H1 (cell line): ENCODE data around the gene XYLB. TPM values are rescaled to one million over a fixed set of nuclear protein-coding genes. Genes with fewer than 3 reads are reported as not detected.

Experiments
- EGR1 ChIP-seq: IDR thresholded peaks from 2 replicates; pipeline ENCODE4 v1.6.1; 2011; ENCODE audit warnings: low read depth, low read length, borderline replicate concordance
- FOSL1 ChIP-seq: IDR thresholded peaks from 2 replicates; pipeline ENCODE4 v1.6.1; 2011; ENCODE audit warnings: mild to moderate bottlenecking, low read depth, low read length, moderate library complexity; ENCODE audit not compliant: insufficient read depth
- JUN ChIP-seq: IDR thresholded peaks from 2 replicates; pipeline ENCODE4 v1.6.1; 2011; ENCODE audit warnings: low read depth, mild to moderate bottlenecking, improper control_type of control experiment, low read length
- MAFK ChIP-seq: IDR thresholded peaks from 2 replicates; pipeline ENCODE4 v1.6.1; 2012; ENCODE audit warnings: low read depth, mild to moderate bottlenecking, improper control_type of control experiment, low read length
- POLR2A ChIP-seq, 2 experiments: IDR thresholded peaks; 1 replicate in 1 of 2; 2 replicates in 1 of 2; pipeline ENCODE4 v1.6.1; 2011; ENCODE audit warnings: low read depth in 2 of 2, low read length in 2 of 2, mild to moderate bottlenecking in 2 of 2; ENCODE audit errors: control extremely low read depth in 1 of 2
- RAD21 ChIP-seq, 2 experiments: IDR thresholded peaks in 1 of 2; conservative IDR thresholded peaks in 1 of 2; 2 replicates each; pipeline ENCODE4 v1.6.1; 2011; ENCODE audit warnings: low read depth in 2 of 2, low read length in 2 of 2, improper control_type of control experiment in 1 of 2, inconsistent platforms in 1 of 2, mild to moderate bottlenecking in 1 of 2, moderate library complexity in 1 of 2
- SRF ChIP-seq: IDR thresholded peaks from 2 replicates; pipeline ENCODE4 v1.6.1; 2011; ENCODE audit warnings: mild to moderate bottlenecking, low read depth, low read length, moderate library complexity
- polyA plus RNA-seq, 7 experiments: library from polyadenylated mRNA; depleted of rRNA in 3 of 7; stranded (reverse) in 5 of 7; unstranded in 2 of 7; fragments of >200 nt in 5 of 7; fragments of 200-250 nt in 2 of 7; gene quantifications; 1 replicate in 5 of 7; 2 replicates in 1 of 7; 4 replicates in 1 of 7; pipeline versions ENCODE4 v1.2.1 to v1.2.3, GENCODE V29; 2011 to 2013; ENCODE audit warnings: missing spikeins in 2 of 7, mixed read lengths in 2 of 7
- total RNA-seq: library from RNA; stranded (reverse); fragmentation: NEBNext Ultra II Directional; extraction: Animal tissue kit (Norgen Biotek cat#: 25700); gene quantifications from 2 replicates; pipeline ENCODE4 v1.2.1, GENCODE V29; 2021
- TF ChIP-seq, protein P1 (sequence below): fragments of 300-600 bp; sonication (generic); IDR thresholded peaks from 2 replicates; pipeline ENCODE4 v1.7.1; 2012; ENCODE audit warnings: low read length, moderate library complexity, mild to moderate bottlenecking, inconsistent platforms; ENCODE audit not compliant: insufficient replicate concordance
- TF ChIP-seq, protein P2 (sequence below): IDR thresholded peaks from 2 replicates; pipeline ENCODE4 v1.6.1; 2012; ENCODE audit warnings: inconsistent platforms
- TF ChIP-seq, protein P3 (sequence below): IDR thresholded peaks from 2 replicates; pipeline ENCODE4 v1.6.1; 2011; ENCODE audit warnings: low read length, improper control_type of control experiment

Gene XYLB
- total and polyA plus RNA-seq, 2 of the 8 experiments (the other 6 are each of a cell fraction or from before 2014, with no cell fraction given) = 1.7 to 5.5 TPM

DNA sequence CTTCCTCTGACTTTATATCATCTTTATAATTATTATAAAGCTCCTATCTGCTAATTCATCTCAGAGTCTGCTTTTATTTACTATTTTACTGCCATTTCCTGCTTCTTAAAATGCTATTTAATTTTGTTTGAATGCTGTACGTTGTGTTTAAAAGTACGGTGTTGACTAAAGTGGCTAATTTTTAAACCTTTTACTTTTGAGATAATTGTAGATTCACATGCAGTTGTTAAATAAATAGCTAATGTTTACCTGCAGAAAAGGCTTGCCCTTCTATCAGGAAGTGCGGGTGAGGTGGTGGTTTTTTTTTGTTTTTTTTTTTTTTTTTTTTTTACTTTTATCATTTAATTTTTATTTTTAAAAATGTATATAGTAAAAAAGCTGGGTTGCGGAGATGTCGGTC is 41.3 kb downstream of the XYLB start (continued):
- TF ChIP-seq, protein P1, sequence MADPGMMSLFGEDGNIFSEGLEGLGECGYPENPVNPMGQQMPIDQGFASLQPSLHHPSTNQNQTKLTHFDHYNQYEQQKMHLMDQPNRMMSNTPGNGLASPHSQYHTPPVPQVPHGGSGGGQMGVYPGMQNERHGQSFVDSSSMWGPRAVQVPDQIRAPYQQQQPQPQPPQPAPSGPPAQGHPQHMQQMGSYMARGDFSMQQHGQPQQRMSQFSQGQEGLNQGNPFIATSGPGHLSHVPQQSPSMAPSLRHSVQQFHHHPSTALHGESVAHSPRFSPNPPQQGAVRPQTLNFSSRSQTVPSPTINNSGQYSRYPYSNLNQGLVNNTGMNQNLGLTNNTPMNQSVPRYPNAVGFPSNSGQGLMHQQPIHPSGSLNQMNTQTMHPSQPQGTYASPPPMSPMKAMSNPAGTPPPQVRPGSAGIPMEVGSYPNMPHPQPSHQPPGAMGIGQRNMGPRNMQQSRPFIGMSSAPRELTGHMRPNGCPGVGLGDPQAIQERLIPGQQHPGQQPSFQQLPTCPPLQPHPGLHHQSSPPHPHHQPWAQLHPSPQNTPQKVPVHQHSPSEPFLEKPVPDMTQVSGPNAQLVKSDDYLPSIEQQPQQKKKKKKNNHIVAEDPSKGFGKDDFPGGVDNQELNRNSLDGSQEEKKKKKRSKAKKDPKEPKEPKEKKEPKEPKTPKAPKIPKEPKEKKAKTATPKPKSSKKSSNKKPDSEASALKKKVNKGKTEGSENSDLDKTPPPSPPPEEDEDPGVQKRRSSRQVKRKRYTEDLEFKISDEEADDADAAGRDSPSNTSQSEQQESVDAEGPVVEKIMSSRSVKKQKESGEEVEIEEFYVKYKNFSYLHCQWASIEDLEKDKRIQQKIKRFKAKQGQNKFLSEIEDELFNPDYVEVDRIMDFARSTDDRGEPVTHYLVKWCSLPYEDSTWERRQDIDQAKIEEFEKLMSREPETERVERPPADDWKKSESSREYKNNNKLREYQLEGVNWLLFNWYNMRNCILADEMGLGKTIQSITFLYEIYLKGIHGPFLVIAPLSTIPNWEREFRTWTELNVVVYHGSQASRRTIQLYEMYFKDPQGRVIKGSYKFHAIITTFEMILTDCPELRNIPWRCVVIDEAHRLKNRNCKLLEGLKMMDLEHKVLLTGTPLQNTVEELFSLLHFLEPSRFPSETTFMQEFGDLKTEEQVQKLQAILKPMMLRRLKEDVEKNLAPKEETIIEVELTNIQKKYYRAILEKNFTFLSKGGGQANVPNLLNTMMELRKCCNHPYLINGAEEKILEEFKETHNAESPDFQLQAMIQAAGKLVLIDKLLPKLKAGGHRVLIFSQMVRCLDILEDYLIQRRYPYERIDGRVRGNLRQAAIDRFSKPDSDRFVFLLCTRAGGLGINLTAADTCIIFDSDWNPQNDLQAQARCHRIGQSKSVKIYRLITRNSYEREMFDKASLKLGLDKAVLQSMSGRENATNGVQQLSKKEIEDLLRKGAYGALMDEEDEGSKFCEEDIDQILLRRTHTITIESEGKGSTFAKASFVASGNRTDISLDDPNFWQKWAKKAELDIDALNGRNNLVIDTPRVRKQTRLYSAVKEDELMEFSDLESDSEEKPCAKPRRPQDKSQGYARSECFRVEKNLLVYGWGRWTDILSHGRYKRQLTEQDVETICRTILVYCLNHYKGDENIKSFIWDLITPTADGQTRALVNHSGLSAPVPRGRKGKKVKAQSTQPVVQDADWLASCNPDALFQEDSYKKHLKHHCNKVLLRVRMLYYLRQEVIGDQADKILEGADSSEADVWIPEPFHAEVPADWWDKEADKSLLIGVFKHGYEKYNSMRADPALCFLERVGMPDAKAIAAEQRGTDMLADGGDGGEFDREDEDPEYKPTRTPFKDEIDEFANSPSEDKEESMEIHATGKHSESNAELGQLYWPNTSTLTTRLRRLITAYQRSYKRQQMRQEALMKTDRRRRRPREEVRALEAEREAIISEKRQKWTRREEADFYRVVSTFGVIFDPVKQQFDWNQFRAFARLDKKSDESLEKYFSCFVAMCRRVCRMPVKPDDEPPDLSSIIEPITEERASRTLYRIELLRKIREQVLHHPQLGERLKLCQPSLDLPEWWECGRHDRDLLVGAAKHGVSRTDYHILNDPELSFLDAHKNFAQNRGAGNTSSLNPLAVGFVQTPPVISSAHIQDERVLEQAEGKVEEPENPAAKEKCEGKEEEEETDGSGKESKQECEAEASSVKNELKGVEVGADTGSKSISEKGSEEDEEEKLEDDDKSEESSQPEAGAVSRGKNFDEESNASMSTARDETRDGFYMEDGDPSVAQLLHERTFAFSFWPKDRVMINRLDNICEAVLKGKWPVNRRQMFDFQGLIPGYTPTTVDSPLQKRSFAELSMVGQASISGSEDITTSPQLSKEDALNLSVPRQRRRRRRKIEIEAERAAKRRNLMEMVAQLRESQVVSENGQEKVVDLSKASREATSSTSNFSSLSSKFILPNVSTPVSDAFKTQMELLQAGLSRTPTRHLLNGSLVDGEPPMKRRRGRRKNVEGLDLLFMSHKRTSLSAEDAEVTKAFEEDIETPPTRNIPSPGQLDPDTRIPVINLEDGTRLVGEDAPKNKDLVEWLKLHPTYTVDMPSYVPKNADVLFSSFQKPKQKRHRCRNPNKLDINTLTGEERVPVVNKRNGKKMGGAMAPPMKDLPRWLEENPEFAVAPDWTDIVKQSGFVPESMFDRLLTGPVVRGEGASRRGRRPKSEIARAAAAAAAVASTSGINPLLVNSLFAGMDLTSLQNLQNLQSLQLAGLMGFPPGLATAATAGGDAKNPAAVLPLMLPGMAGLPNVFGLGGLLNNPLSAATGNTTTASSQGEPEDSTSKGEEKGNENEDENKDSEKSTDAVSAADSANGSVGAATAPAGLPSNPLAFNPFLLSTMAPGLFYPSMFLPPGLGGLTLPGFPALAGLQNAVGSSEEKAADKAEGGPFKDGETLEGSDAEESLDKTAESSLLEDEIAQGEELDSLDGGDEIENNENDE = no peak
- TF ChIP-seq SRF (no peak), FOSL1 (no peak), POLR2A (IDR thresholded peaks at IDR 0.05; ENCODE audit: control extremely low read depth in 1 of 2, low read depth in 2 of 2, low read length in 2 of 2) (no peak), EGR1 (no peak), MAFK (no peak), JUN (no peak), RAD21 (IDR thresholded peaks at IDR 0.05 in 1 of 2, conservative IDR thresholded peaks at IDR 0.05 in 1 of 2; ENCODE audit: low read depth in 2 of 2, low read length in 2 of 2) (no peak)
- TF ChIP-seq, protein P2, sequence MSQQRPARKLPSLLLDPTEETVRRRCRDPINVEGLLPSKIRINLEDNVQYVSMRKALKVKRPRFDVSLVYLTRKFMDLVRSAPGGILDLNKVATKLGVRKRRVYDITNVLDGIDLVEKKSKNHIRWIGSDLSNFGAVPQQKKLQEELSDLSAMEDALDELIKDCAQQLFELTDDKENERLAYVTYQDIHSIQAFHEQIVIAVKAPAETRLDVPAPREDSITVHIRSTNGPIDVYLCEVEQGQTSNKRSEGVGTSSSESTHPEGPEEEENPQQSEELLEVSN = no peak
- TF ChIP-seq, protein P3, sequence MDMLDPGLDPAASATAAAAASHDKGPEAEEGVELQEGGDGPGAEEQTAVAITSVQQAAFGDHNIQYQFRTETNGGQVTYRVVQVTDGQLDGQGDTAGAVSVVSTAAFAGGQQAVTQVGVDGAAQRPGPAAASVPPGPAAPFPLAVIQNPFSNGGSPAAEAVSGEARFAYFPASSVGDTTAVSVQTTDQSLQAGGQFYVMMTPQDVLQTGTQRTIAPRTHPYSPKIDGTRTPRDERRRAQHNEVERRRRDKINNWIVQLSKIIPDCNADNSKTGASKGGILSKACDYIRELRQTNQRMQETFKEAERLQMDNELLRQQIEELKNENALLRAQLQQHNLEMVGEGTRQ = no peak
